Hematopoietic multipotent progenitor cell treated with erythropoietin and hydrocortisone succinate and interleukin-3 and kit ligand, for 4 days (in vitro differentiated cells): ENCODE data around the gene ABLIM2.

Experiments used
- DNase-seq: peaks from one replicate; pipeline ENCODE4 v3.0.0-alpha.2; 2015

Gene ABLIM2

DNA sequence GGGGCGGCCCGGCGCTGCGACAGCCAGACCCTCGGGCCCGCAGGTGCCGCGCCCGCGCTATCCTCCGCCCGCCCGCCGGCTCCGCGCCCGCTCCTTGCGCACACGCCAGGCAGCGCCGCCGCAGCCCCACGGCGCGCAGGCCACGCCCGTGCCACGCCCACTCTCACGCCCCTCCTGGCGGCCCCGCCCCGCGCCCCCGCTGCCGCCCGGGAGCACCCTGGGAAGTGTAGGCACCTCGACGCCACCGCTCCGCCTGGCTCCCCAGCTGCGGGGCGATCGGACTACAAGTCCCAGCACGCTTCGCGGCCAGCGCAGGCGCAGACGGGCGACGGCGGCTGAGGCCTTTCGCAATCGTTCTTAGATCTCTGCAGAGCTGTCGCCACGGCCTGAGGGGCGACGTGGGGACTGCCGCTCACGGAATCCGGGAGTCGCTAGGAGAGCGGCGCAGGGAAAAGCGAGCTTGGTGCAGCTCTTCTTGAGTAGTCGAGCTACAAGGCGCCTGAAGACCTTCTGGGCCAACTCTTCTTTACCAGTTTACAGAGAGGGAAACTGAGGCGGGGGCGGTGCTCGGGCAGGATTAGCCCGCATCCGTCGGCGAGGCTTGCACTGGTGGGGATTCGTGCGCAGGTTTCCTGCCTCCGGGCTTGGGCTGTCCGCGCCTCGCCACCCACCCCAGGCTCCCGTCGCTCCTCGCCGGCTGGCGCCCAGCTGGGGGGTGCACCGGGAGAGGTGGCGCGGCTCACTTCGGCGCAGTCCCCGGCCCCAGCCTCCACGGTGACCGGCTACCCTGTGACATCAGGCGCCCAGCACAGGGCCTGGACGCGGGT lies at the start of gene ABLIM2:
Gene ABLIM2 (minus strand): TSS at position 104 of the 827 bp plus-strand sequence. CDS start 124 bp downstream, outside the sequence.
- peak; percentile 98 for DNase-seq

DNA sequence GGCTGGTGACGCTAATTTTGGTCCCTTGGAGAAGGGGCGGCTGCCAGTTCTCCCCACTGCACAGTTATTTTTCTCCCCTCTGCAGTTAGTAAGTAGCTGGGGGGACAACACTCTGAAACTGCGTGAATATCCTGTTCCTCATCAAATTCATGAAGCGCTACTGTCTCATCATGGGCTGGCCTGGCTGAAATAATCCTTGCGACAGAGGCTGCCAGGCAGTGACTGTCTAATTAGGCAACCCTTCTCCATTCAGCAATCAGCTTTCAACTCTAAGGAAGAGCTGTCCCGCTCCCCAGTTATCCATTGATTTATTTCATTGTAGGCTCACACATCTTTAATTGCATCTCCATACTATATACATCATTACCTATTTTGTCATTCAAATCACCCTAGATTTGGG lies 48.7 kb upstream of the ABLIM2 start:
- no peak for DNase-seq

DNA sequence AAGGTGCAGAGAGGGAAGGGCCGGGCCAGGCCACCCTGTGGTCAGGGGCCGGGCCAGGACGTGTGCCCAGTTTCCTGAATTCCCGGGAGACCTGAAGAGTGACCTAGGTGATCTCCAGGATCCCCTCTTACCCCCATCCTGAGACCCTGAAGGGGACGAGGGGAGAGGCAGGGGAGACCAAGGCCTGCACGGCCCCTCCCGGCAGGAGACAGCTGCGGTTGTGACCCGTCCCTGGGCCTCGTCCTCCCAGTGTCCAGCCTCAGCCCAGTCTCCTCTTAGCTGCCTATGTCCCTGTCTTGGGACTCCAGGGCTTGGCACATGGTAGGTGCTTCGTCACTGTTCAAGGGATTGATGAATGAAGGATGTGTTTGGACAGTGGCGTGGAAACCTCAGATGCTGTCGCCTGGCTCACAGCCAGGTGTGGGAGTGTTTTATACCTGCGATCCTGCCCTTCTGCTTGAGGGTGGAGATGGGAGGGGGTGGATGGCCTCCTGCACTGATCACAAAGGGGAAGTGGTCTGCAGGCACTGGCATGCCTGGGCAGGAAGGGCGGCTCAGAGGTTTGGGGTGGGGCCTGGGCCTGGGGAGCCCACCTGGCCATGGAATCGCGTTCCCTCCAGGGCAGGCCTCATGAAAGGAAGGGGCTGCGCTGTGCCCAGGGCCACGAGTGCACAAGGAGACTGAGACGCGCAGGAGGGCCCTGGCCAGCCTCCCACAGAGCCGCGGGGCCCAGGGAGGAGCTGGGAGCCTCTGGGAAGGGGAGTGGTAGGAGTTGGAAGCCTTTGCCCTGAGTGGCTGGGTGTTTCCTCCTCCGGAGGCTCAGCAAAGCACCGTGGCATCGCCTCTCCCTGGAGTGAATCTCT lies 47.4 kb upstream of the ABLIM2 start:
- DNase-seq = peak; percentile 67

DNA sequence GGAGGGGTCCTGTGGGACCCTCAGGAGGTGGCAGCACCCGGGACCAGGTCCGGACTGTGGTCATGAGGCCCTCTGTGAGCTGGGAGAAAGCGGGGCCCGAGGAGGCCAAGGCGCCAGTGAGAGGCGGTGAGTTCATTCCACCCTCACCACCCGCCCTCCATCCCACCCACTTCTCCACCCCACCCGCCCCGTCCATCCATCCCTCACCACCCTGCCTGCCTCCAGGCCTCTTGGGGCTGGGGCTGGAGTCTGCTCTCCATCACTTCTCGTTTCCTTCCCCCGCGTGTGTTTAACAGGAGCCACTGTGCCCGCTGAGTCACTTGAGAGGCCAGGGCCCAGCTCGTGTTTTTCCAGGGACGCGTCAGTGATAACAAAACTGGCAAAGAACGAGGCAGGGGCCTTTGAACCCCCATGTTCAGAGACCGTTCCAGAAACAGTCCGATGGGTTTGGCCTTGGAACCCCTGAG lies 46.7 kb upstream of the ABLIM2 start:
- no peak for DNase-seq

DNA sequence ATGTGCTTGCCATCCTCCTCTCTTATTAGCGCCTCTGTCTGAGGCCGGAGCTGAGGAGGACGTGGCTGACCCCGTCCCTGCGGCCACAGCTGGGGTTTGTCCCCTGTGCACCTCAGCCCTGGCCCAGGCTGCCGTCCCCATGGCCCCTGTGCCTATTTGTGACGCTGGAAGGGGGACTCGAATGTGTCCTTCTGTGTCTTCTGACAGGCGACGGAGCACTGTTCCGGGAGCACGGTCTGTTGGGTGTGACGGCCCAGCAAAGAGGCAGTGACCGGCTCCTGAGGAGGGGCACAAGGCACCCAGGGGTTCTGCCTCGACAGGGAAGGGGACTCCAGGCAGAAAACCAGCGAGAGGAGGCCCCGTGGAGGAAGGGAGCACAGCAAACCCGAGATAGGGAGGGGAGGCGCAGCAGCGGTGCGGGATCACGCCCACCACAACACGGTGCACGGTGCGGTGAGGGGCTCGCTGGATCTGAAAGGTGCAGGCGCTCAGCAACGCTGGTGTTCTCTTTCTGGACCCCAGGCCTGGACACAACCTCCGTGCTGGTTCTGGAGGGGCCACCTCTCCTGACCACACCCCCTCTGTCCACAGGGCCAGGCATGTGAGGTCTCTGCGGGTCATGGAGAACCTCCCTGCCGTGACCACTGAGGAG lies 46.1 kb upstream of the ABLIM2 start:
- no peak for DNase-seq

DNA sequence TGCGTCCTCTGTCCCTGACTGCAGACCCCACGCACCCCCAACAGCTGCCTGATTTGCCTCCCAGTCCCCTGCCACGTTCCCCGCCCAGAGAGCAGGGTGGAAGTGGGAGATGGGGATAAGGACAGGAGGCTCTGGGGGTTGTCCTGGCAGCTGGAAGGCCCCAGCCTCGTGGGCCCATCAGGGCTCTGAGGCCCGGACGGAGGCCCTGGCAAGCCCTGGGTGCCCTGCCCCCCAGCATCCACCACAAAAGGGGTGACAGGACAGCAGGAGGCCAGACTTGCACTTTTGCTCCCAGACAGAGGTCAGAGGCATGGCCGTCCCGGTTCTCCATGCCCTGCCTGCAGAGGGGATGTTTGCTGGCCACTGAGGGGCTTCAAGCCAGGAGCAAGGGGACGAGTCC lies 45.2 kb upstream of the ABLIM2 start:
- no peak for DNase-seq

DNA sequence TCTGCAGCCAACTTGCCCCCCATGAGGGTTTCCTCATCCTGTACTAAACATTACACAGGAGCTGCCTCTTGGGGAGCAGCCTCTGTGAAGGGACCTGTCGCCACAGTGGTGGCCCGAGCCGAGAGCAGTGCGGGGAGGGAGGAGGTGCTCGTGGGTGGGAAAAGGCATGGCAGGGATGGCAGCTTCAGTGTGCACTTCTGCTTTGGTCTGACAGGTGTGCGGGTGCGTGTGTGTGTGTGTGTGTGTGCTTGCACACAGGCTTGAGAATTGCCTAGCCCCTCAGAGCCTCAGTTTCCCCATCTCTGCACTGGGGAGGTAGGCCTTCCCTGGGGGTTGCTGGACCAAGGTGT lies 44.4 kb upstream of the ABLIM2 start:
- no peak for DNase-seq

DNA sequence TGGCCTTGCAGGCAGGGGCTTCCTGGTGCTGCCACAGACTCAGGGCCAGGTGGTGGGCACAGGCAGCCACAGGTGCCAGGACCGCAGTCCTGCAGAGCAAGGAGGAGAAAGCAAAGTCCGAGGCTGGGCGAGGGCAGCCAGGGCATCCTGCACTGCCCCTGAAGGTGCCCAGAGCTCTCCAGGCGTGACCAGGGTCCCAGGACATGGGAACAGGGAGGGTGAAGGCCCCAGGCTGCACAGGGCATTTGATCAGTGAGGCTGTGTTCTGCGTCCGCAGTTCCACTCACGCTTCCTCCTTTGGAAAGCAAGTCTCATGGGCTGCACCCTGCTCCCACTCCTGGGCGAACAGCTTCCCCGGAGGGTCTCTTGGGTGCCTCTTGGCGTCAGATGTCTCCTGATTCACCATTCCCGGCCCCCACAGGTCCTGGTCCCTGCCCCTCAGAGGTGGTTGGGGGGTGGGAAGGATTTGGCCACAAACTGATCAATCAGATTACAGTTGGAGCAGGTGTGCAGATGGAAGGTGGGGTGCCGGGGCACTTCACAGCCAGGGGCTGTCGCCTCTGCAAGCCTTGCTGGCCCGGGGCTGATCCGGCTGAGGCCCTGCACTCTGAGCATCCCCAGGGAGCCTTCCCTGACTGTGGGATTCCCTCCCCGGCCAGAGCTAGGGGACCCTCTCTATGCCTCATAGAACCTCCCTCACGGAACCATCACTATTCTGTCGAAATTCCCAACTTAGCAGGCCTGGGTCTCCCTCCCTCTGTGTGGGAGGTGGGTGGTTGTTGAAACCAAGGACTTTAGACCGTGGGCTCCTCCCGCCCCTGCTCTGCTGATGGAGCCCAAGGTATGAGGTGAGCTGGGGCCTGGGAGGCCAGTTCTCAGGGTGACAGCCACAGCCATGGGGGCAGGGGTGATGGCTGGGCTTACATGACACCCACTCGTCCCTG lies 43.8 kb upstream of the ABLIM2 start:
- DNase-seq = no peak

DNA sequence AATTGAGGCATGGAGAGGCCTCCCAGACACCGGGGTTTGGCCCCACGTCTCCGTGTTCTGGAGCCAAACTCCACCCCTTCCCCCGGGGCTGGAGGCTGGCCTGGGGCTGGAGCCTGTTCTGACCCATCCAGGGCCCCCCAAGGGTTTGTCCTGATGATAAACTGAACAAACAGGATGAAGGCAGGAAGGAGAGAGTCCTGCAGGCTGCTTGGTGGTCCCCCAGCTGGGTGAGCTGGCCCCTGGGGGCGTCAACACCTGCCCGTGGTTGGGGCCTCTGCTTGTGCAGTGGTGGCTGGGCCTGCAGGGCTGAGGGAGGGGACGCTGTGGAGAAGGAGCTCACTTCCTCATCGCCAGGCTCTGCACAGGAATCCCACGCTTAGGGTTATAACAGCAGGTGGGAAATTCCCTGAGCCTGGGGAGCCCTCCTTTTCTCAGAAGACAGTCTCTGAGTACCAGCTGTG lies 42.7 kb upstream of the ABLIM2 start:
- peak; percentile 47 for DNase-seq

DNA sequence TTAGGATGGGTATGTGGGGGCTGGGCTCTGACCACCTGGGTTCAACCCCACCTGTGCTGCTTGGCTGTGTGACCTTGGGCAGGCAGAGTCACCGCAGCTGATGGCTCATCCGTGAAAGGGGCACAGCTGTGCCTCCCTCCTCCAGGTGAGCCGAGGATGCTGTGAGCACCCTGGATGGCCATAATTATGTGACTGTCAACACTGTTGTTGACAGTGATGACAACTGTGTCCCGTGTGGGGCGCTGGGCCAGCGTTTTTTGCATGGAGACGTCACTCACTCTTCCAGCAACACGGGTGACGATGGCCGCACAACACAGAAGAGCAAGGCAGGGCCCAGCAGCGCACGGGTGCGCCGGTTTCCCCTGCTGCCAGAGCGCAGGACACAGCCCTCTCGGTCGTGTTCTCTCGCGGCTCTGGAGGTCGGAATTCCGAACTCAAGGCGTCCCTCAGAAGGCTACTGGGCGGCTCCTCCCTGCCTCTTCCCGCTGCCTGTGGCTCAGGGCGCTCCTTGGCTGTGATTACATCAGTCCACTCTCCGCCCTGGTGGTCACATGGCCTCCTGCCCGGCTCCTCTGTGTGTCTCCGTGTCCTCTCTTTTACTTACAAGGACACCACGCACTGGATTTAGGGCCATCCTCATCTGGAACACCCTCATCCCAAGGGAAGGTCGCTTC lies 41.8 kb upstream of the ABLIM2 start:
- DNase-seq = no peak

DNA sequence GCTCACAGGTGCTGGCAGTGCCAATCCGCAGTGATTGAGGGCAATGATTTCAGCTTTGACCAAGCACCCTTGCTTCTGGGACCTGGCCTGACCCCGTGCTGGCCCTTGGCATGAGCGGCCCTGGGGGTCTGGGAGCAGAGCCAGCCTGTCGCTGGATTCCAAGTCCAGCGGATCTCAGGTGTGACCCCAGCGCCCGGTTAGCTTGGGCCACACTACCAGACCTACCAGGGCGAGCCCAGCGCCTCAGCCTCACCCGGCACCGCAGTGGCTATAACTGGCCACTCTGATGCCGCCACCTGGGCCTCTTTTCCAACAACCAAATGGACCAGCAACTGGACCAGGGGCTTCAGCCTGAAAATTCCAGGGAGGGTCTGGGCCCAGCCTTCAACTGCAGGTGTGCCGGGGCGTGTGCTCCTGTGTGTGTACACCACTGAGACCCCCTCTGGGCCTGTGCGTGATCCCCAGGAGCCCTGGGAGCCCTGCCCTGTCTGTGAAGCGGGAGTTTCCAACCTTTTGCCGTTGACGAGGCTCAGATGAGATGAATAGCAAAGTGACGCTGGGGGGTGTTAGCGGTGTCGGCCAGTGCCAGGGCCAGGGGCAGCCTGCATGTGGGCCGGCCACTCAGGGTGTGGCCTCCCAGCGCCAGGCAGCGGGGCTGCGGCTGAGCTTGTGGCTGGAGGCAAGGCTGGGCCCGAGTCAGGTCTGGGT lies 41.1 kb upstream of the ABLIM2 start:
- DNase-seq = no peak

DNA sequence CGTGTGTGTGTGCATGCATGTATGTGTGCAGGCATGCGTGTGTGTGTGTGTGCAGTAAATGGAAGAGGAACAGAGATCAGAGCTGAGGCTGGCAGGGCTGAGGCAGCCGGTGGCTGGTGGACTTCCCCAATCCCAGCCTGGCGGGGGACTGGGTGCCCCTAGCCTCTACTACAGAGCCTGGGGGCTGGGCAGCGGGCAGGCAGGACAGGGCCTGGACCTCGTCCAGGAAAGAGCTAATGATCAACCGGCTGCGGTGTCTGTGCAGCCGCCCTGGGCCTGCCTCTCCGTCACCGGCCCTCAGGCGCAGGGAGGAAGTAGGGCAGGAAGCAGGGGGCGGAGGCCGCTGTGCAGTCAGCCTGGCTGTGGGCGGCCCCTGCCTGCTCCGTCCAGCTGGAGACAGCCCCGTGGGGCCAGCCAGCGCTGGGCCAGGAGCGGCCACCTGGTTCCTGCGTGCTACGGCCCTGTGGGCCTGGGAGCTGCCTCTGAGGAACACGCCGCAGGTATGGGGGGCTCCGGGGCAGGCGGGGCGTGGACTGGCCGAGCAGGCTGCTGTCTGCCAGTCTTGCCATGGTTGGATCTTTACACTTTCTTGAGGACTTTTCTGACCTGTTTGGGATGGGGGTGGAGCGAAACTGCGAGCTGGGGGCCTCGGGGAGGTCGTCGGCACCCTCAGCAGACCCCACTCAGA lies 40.4 kb upstream of the ABLIM2 start, which contains the start of gene SH3TC1:
Gene SH3TC1 (plus strand): TSS at position 385 of the 688 bp plus-strand sequence. CDS start 5,905 bp downstream, outside the sequence.
- DNase-seq = peak; percentile 92

DNA sequence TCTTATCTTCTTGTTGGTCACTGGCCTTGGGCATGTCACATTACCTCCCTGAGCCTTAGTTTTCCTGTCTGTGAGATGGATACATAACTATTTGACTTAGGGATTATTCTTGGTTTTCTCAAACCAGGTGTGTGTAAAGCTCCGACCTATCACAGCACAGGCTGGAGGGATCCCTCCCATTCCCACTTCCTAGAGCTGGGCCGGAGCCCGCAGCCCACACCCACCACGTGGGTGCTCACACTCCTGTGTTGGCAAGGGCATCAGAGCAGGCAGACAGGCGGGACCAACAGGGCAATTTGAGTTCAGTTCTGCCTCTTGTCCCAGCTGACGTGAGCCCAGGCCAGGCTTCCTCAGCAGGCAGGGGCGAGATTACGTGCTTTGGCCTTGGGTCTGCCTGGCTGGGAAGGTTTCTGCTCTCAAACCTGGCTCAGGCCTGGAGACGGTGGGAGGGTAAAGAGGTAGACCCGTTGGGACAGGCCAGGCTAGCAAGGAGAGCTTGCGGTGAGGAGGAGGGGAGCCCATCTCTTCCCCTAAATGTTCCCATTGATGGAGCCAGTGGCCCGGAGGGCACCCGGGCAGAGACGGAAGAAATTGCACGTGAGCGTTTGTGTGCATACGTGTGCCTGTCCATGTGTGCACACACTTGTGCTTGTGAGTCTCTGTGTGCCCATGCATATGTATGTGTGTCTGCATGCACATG lies 39.7 kb upstream of the ABLIM2 start:
- DNase-seq = no peak

DNA sequence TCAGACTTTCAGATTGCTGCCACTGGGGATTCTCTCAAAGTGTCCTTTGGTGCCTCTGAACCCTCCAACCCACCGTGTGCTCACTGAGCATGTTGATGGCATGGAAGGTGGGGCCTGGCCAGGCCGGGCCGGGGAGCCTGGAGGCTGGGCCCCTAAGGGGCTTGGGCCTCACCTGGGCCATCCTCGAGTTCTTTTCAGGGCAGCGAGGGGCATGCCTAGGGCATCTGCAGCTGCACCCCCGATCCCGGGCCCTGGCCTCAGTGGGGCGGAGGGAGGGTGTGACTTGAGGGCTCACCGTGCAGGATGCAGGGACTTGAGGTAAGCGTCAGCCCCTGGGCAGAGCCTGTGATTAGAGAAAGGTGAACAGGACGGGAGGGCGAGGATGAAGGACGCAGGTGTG lies 38.9 kb upstream of the ABLIM2 start:
- no peak for DNase-seq

DNA sequence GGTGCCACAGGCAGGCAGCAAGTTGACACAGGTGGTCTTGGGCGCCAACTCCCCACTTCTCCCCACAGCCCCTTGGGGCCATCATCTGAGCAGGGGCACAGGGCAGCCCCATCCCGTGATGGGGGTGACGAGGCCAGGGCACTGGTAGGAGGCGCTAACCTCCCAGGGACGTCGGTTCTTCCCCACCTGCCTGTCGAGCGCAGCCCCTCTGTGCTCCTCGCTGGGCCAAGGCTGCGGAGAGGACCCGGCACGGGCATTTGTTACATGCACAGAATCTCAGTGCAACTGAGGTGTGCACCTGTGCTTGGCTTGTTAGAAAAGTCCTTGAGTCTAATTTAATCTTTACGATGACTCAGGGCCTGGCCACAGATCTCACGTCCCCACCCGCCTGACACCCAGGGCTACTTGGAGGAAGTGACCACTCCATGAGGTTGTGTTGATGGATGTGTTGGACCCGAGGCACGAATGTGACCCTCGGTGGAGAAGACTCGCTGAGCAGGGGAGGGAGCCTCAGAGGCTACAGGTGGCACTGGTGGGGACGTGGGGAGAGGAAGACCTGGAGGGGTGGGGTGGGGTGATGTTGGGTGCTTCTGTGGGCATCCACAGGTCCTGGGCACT lies 37.3 kb upstream of the ABLIM2 start:
- DNase-seq = no peak

DNA sequence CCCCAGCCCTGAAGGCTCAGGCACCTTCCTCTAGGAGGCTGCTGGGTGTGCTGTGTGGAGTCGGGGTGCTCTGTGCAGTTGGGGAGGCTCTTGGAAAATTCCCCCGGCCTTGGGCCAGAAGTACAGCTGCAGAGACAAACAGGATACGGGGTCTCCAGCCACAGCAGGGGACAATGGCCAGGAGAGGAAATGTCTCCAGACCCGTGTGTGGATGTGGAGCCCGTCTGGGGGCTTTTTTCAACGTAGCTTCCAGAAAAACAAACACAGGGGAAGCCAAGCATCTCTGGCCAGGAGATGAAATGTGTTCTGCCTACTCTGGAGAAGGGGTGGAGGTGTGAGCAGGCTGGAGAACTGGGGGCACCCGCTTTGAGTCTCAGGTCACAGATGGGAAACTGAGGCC lies 36.8 kb upstream of the ABLIM2 start:
- no peak for DNase-seq

DNA sequence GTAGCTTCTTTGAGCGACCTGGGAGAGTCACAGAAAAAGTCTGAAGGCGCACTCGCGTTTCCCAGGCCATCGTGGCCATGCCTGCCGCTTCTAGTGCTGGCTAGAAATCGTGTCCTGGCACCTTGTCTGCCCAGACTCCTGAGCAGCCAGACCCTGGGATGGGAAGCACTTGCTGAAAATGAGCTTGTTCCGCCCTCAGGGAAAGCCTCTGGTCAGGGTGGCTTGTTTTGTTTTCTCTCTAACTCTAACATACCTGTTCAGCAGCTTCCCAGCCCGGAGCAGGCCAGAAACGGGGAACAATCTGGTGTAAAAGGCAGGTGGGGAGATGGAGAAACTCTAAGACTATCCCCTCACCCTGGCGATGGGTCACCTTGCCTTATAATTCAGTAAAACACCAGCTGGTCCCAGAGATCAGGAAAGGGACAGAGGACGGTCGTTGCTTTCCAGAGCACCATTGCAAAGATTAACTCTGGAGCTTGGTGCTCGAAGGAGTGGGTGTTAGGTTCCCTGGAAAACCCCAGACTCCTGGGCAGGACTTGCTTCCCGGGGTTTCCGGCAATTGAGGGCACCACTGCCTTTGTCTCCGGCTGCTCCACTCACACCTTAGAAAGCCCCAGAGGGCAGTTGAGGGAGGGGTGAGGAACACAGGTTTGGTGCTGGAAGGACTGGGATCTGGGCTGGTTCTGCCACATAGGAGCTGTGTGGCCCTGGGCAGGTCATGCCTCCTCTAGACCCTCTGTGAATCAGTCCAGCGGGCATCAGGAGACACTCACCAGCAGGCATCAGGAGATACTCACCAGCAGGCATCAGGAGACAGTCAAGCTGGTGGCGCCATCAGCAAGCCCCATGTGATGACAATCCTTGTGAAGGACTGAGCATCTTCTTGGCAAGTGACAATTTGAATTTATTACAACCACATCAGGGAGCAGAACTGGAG lies 36.0 kb upstream of the ABLIM2 start:
- DNase-seq = no peak
